Measurements from ENCODE around the gene IGFBP7. TPM values are rescaled to one million over a fixed set of nuclear protein-coding genes. Genes with fewer than 3 reads are reported as not detected.

IGFBP7 gene
- total RNA-seq, 1 donor from 2014 or later, result 6,655 TPM

DNA sequence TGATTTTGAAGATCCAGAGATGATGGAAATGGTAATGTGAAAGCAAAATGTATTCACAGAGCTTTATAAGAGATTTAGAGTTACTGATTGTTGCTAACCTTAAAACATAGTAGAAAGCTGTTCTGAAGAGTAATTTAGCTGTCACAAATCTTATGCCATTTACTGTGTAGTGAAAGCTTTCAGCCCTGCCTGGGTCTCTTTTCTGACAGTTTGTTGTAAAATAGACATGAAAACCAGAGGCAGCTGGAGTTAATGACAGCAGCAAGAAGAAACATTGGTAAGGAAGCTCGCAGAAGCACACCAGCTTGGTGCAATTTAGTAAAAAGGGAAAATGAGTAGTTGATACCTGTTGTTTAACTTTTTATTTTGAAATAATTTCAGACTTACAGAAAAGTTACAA, 110.4 kb downstream of the IGFBP7 start:
- intact Hi-C loops (cut with DNase I), result no loop called here
- no peak overlapping the region for H3K4me3 ChIP-seq
- no peaks in the 10 kb centered on the region for H3K9me3 ChIP-seq
- peaks cover 26 to 69% of the 10 kb centered on the region in 2 donors for H3K36me3 ChIP-seq
- H3K27ac ChIP-seq, result no peak overlapping the region
- peaks cover 0 to 9% of the 10 kb centered on the region in 2 donors for H3K4me1 ChIP-seq
- no peak for DNase-seq (ENCODE audit: low spot score in 2 of 2)
- H3K27me3 ChIP-seq, result no peaks in the 10 kb centered on the region
- TF ChIP-seq, protein P1, sequence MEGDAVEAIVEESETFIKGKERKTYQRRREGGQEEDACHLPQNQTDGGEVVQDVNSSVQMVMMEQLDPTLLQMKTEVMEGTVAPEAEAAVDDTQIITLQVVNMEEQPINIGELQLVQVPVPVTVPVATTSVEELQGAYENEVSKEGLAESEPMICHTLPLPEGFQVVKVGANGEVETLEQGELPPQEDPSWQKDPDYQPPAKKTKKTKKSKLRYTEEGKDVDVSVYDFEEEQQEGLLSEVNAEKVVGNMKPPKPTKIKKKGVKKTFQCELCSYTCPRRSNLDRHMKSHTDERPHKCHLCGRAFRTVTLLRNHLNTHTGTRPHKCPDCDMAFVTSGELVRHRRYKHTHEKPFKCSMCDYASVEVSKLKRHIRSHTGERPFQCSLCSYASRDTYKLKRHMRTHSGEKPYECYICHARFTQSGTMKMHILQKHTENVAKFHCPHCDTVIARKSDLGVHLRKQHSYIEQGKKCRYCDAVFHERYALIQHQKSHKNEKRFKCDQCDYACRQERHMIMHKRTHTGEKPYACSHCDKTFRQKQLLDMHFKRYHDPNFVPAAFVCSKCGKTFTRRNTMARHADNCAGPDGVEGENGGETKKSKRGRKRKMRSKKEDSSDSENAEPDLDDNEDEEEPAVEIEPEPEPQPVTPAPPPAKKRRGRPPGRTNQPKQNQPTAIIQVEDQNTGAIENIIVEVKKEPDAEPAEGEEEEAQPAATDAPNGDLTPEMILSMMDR (IDR thresholded peaks at IDR 0.05), result no peak

GRCh38 chr4:56995525-56995924, 114.7 kb downstream of the IGFBP7 start:
- TF ChIP-seq, protein P1 (IDR thresholded peaks at IDR 0.05), result no peak
- H3K27ac ChIP-seq, result peak overlapping the region; percentile 14 to 31
- intact Hi-C loops (cut with DNase I), result no loop called here
- H3K27me3 ChIP-seq, result no peaks in the 10 kb centered on the region
- H3K36me3 ChIP-seq, result peaks cover 35 to 71% of the 10 kb centered on the region in 2 donors
- no peak overlapping the region for H3K4me3 ChIP-seq
- H3K4me1 ChIP-seq, result peaks cover 0 to 9% of the 10 kb centered on the region in 2 donors
- peak in 1 of 2 donors; percentile 73 for DNase-seq (ENCODE audit: low spot score in 2 of 2)
- H3K9me3 ChIP-seq, result no peaks in the 10 kb centered on the region

- Histone ChIP-seq H3K27me3 (no peaks in the 10 kb centered on the region), H3K4me1 (peaks cover 0 to 3% of the 10 kb centered on the region in 2 donors), H3K27ac (no peak overlapping the region), H3K9me3 (no peaks in the 10 kb centered on the region), H3K4me3 (no peak overlapping the region), H3K36me3 (peaks cover 41 to 75% of the 10 kb centered on the region in 2 donors)
- DNase-seq (ENCODE audit: low spot score in 2 of 2), result no peak
- intact Hi-C loops (cut with DNase I), result no loop called here
- TF ChIP-seq, protein P1 (IDR thresholded peaks at IDR 0.05), result no peak
These were observed 119.9 kb downstream of the IGFBP7 start for GRCh38 chr4:56990109-56990905.

GRCh38 chr4:56986952-56987351, 123.2 kb downstream of the IGFBP7 start:
- Histone ChIP-seq H3K4me1 (peaks cover 0 to 5% of the 10 kb centered on the region in 2 donors), H3K27me3 (no peaks in the 10 kb centered on the region), H3K27ac (no peak overlapping the region), H3K9me3 (no peaks in the 10 kb centered on the region), H3K4me3 (no peak overlapping the region), H3K36me3 (peaks cover 27 to 53% of the 10 kb centered on the region in 2 donors)
- DNase-seq (ENCODE audit: low spot score in 2 of 2), result no peak
- TF ChIP-seq, protein P1 (IDR thresholded peaks at IDR 0.05), result no peak
- intact Hi-C loops (cut with DNase I), result no loop called here

DNA sequence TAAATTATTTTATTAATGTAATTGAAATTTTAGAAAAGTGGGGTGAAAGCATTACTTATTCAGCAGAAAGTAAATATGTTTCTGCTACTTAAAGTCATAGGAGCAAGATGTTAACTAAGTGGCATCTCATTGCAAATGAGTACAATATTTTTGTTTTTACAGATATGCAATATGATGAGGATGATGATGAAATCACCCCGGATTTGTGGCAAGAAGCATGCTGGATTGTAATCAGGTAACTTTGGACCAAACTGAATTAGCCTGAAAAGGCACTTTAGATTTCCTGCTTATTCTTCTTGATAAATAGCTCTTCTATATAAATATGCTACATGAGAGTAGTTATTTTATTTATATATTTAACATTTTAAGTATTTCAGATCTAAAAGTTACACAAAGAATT, 124.0 kb downstream of the IGFBP7 start:
- H3K4me3 ChIP-seq, result no peak overlapping the region

More for the DNA sequence above, 124.0 kb downstream of the IGFBP7 start:
- TF ChIP-seq, protein P1 (IDR thresholded peaks at IDR 0.05), result no peak
- H3K27ac ChIP-seq, result no peak overlapping the region
- no peak for DNase-seq (ENCODE audit: low spot score in 2 of 2)
- intact Hi-C loops (cut with DNase I), result no loop called here
- no peaks in the 10 kb centered on the region for H3K27me3 ChIP-seq
- no peaks in the 10 kb centered on the region for H3K9me3 ChIP-seq
- peaks cover 0 to 9% of the 10 kb centered on the region in 2 donors for H3K4me1 ChIP-seq
- peaks cover 27 to 47% of the 10 kb centered on the region in 2 donors for H3K36me3 ChIP-seq
